LNCAP (cell line): Measurements from ENCODE around the gene TTLL11.

ENCODE experiments used
- CTCF ChIP-seq: fragments of 450-650 bp; IDR thresholded peaks from 2 replicates; pipeline ENCODE4 v1.5.1; 2017; ENCODE audit warnings: mild to moderate bottlenecking

The TTLL11 gene

DNA sequence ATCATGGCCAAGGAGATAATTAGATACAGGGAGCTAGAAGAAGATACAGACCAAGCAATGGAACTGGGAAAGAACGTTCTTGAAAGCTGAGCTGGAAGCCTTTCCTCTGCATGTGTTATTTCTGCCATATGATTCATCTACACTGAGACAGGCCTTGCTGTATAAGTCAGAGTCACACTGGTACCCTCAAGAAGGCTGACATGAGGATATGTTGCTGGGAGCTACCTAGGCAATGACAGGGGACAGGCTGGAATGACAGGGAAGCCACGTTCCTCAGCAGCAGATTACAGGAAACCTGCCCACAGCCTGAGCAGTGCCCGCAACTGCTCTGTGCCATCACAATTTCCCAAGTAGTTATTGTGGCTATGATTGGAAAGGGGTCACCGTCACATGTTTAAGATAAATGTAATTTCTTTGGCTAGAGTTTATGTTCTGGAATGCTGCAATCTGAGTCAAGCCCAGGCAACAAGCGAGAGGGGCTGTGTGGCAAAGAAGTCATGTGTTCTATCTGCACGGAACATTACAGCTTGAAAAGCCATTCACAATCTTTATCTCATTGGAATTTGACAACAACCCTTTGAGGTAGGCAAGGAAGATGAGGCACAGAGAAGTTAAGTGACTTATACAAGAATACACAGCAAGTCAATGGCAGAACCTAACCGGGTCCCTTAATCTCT is 108.2 kb downstream of the TTLL11 start:
- no peak for TF ChIP-seq CTCF

DNA sequence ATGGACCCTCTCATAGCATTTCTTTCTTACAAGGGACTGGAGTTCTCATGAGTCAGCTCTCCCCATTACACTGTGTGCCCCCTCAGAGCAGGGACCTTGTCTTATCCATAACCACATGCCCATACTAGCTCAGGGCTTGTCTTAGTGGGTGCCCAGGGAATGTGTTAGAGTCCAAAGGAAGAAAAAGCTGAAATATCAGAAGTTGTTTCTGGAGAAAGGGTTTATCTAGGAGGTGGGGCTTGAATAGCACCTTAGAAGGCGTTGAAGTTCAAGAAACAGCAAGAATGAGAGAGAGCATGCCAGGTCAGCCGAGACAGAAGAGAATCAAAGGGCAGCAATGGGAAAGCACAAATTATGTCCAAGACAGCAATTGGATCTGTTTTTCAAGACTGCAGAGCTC is 109.4 kb downstream of the TTLL11 start:
- TF ChIP-seq CTCF, result no peak

DNA sequence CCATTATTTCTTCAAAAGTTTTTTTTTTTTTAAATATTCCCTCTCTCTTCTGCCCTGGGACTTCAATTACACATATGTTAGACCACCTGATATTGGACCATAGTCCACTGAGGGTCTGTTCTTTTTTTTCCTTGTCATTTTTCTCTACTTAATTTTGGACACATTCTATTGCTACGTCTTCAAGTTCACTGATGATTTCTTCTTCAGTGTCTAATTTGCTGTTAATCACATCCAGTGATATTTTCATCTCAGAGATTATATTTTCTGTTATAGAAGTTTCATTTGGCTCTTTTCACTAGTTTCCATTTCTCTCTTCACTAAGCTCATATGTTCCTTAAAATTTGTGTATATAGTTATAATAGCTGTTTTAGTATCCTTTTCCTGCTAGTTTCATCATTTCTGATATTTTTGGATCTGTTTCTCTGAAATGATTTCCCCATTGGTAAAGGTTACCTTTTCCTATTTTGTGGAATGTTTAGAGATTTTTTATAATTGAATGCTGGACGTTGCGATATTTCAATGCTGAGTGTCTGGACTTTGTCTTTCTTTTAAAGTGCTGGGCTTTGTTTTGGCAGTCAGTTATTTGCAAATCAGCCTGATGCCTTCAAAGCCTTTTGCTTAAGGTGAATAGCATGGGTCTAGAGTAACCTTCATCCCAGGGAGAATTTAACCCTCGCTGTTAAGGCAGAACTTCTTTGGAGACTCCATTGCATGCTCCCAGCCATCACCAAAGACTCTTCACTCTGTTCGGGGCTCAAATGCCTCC is 111.8 kb downstream of the TTLL11 start:
- TF ChIP-seq CTCF, result no peak

DNA sequence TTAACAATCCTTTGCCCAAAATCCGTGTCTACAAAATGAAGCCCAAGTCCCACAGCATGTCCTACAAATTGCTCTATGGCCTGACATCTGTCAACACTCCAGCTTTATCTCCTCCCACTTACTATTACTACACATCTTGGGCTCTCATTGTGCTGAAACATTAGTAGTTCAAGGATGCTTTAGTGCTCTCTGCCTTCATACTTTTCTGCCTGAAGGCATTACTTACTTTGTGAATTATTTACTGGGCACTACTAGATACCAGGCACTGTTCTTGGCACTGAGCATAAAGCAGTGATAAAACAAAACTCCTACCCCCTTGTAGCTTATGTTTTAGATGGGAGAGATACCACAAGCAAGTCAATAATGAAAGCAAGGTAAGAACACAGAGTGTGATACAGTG is 113.4 kb downstream of the TTLL11 start:
- no peak for TF ChIP-seq CTCF

- TF ChIP-seq CTCF, result no peak
Observed at GRCh38 chr9:121976751-121977150, 116.4 kb downstream of the TTLL11 start.

DNA sequence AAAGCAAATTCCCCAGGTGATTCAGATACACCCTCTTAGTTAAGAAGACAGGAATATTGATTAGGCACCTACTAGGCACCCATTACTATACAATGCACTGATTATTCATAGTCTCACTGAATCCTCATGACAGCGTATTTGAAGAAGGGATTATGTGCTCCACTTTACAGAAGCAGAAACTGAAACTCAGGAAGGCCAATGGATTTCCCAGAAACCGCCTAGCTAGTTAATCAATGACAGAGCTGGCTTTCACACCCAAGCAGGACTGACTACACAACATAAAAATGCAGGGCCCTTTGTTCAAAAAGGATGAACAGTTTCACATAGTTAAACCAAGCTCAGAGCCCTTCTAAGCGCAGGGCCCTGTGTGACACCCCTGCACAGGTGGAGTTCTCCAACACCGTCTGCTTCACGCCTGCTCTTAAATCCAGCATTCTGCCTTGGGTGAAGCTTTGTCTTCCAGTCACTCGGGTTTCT is 117.3 kb downstream of the TTLL11 start:
- no peak for TF ChIP-seq CTCF

GRCh38 chr9:121974421-121974820 is 118.7 kb downstream of the TTLL11 start:
- TF ChIP-seq CTCF, result no peak
